Activated T-helper 2 cell treated with anti-CD3 and anti-CD28 coated beads, Interferon-gamma antibody, Interleukin-2, Interleukin-4, amounts not matched to agents 10 μg/mL and 5 μg/mL and 100 μg/mL, durations not matched to agents 14 hours and 24 hours and 36 hours (primary cell): Measurements from ENCODE around the gene ADGRL3. TPM values are rescaled to one million over a fixed set of nuclear protein-coding genes. Genes with fewer than 3 reads are reported as not detected.

ENCODE experiments used
- DNase-seq: peaks from one replicate; pipeline ENCODE4 v3.0.0; 2021; ENCODE audit warnings: low spot score
- H3K27ac Mint-ChIP-seq: one replicate; pipeline ENCODE4 v1.8.0; 2021; ENCODE audit warnings: mixed read lengths
- H3K27me3 Mint-ChIP-seq: one replicate; pipeline ENCODE4 v1.8.0; 2021; ENCODE audit warnings: low read depth, mixed read lengths
- H3K36me3 Mint-ChIP-seq: one replicate; pipeline ENCODE4 v1.8.0; 2021; ENCODE audit warnings: low read depth, mixed read lengths
- H3K4me1 Mint-ChIP-seq: one replicate; pipeline ENCODE4 v1.8.0; 2021; ENCODE audit warnings: low read depth, mixed read lengths
- H3K4me3 Mint-ChIP-seq: one replicate; pipeline ENCODE4 v1.8.0; 2021; ENCODE audit warnings: low read depth, mild to moderate bottlenecking, moderate library complexity, mixed read lengths
- H3K9me3 Mint-ChIP-seq: one replicate; pipeline ENCODE4 v1.8.0; 2021; ENCODE audit warnings: mixed read lengths
- intact Hi-C: fragments of 100-400 bp; cut with micrococcal nuclease; formaldehyde crosslinking; loops from one replicate; pipeline ENCODE4 v1.15.1; 2023
- total RNA-seq: library from RNA; stranded (reverse); gene quantifications from 2 replicates; pipeline ENCODE4 v1.2.3, GENCODE V29; 2022

Gene ADGRL3
- total RNA-seq, 1 donor from 2014 or later = not detected

DNA sequence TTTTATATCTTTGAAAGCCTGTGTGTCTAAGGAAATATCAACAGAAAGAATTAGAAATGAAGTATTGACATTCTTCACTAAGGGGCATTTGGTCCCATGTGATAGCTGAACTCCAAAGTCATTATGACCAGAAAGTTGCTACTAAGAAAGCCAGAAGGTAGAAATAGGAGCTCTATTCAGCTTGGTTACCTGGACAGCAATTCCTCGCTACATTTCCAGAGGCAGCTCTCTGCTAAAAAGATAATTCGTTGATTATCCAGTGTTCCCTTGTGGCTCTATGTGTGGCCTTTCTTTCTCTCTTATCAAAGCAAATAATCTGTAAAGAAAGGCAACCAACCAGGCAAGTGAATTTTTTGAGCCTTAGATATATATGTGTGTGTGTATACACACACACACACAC is 341.3 kb downstream of the ADGRL3 start:
- H3K27me3 Mint-ChIP-seq = no peaks in the 10 kb centered on the region
- no peaks in the 10 kb centered on the region for H3K4me1 Mint-ChIP-seq
- no peak overlapping the region for H3K27ac Mint-ChIP-seq
- H3K9me3 Mint-ChIP-seq = peaks cover 41% of the 10 kb centered on the region
- H3K4me3 Mint-ChIP-seq = no peak overlapping the region
- H3K36me3 Mint-ChIP-seq = no peaks in the 10 kb centered on the region
- intact Hi-C loops = no loop called here
- no peak for DNase-seq

DNA sequence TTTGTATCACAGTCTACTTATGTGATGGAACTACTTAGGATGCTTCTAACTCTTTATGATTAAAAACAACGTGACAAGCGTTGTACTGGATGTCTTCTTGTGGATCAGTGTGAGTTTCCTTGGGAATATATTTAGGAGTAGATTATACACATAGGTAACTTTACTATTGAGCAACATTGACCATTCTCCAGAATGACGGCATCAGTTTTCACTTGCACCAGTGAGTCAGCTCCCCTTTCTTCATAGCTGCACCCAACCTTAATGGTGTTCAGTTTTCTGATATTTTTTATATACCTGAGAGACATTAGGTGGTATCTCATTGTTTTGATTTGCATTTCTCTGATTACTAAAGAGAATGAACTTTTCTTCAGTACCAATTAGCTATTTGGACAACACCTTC is 343.9 kb downstream of the ADGRL3 start:
- Mint-ChIP-seq H3K27me3 (no peaks in the 10 kb centered on the region), H3K4me3 (no peak overlapping the region), H3K36me3 (no peaks in the 10 kb centered on the region), H3K27ac (no peak overlapping the region), H3K9me3 (peaks cover 37% of the 10 kb centered on the region), H3K4me1 (no peaks in the 10 kb centered on the region)
- intact Hi-C loops = no loop called here
- no peak for DNase-seq

DNA sequence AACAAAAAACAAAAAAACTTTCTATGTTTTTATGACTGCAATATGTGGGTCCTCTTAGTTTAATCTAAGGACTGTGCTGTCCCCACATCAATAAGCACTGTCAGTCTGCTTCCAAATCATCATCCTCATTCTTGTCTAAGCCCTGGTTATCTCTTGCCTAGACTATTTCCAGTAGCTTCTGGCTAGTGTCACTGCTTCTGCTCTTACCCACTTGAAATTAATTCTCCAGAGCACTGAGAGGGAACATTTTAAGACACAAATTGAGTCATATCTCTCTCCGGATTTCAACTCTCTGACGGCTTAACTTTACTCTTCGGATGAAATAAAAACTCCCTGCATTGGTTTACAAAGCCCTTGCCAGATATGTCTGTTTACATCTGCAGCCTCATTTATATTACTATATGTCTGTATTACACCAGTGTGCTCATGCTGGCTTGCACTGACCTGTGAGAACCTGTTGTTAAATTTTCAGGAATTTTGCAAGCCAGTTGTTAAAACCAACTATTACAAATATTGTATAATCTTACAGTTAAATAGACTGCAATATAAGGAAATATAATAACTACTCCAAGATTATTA is 345.9 kb downstream of the ADGRL3 start:
- Mint-ChIP-seq H3K4me1 (no peaks in the 10 kb centered on the region), H3K27me3 (no peaks in the 10 kb centered on the region), H3K27ac (no peak overlapping the region), H3K4me3 (no peak overlapping the region), H3K36me3 (no peaks in the 10 kb centered on the region), H3K9me3 (peaks cover 29% of the 10 kb centered on the region)
- no peak for DNase-seq
- intact Hi-C loops = no loop called here

DNA sequence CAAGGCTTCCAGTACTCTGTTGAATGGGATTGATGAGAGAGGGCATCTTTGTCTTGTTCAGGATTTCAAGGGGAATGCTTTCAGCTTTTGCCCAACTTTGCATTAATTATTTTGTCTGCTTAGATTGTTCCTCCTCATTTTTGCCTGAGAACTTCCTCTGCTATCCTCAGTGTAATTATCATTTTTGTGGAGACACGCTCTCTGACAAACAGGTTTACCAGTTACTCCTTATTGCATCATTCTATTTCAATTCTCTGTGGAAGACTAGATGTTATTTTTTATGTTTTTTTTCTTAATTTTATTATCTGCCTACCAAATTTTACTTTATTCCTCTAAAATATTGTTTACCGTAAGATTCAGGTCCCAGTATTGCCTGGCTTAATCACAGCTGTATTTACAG is 349.2 kb downstream of the ADGRL3 start:
- Mint-ChIP-seq H3K36me3 (no peaks in the 10 kb centered on the region), H3K27me3 (no peaks in the 10 kb centered on the region), H3K4me3 (no peak overlapping the region), H3K4me1 (no peaks in the 10 kb centered on the region), H3K9me3 (peaks cover 27% of the 10 kb centered on the region), H3K27ac (no peak overlapping the region)
- DNase-seq = no peak
- intact Hi-C loops = no loop called here

DNA sequence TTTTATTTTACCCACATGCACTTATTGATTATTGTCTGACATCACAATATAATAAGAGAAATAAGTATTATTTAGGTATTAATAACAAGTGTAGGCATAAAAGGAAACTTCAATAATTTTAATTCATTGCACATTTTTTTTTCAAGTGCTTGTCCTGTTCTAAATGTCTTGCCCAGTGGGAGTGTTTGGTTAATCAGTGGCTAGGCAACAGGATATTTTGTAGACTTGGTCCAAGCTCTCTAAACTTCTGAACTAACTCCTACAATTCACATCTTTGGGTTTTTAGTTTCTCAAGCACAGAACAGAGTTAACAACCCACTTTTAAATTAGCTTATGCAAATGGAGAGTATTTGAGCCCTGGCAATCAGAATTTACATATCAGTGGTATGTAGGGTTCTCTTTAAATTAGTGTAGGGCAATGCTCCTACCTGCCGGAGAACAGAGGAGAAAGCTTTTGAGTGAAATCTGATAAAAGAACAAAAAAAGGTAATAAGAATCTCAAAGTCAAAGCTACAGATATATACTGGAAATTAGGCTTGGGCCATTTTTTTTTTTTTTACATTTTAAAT is 353.5 kb downstream of the ADGRL3 start:
- no peak for DNase-seq
- Mint-ChIP-seq H3K27me3 (no peaks in the 10 kb centered on the region), H3K4me1 (no peaks in the 10 kb centered on the region), H3K9me3 (peaks cover 17% of the 10 kb centered on the region), H3K27ac (no peak overlapping the region), H3K4me3 (no peak overlapping the region), H3K36me3 (no peaks in the 10 kb centered on the region)
- intact Hi-C loops = no loop called here

DNA sequence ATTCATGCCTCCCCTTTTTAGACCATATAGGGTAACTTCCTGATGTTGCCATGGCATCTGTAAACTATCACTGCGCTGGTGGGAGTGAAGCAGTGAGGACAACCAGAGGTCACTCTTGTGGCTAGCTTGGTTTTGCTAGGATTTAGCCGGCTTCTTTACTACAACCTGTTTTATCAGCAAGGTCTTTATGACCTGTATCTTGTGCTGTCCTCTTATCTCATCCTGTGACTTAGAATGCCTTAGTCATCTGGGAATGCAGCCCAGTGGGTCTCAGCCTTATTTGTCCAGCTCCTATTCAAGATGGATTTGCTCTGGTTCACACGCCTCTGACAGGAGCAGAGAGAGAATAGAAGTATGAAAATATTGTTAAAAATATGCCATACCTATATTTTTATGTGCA is 355.7 kb downstream of the ADGRL3 start:
- H3K9me3 Mint-ChIP-seq = peaks cover 16% of the 10 kb centered on the region
- no peak for DNase-seq
- H3K27ac Mint-ChIP-seq = no peak overlapping the region
- intact Hi-C loops = no loop called here
- no peaks in the 10 kb centered on the region for H3K27me3 Mint-ChIP-seq
- no peaks in the 10 kb centered on the region for H3K36me3 Mint-ChIP-seq
- H3K4me1 Mint-ChIP-seq = no peaks in the 10 kb centered on the region
- H3K4me3 Mint-ChIP-seq = no peak overlapping the region

DNA sequence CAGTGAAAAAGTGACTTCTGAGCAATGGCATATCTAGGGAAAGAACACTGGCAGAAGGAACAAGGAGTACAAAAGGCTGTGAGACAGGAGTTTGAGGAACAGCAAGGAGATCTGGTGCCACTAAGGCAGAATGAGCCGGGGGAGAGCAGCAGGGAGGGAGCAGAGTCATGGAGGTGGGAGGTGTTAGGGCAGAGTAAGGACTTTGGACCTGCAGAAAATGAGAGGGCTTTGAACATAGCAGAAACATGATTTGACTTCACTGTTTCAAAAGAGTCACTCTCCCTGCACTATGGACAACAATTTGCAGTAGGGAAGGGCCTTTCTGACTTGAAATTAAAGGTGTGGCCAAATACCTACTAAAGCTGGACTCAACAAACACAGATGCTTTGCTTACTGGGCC is 356.2 kb downstream of the ADGRL3 start:
- no peak for DNase-seq
- H3K4me3 Mint-ChIP-seq = no peak overlapping the region
- H3K4me1 Mint-ChIP-seq = no peaks in the 10 kb centered on the region
- H3K27ac Mint-ChIP-seq = no peak overlapping the region
- H3K9me3 Mint-ChIP-seq = peaks cover 16% of the 10 kb centered on the region
- intact Hi-C loops = no loop called here
- H3K36me3 Mint-ChIP-seq = no peaks in the 10 kb centered on the region
- no peaks in the 10 kb centered on the region for H3K27me3 Mint-ChIP-seq

DNA sequence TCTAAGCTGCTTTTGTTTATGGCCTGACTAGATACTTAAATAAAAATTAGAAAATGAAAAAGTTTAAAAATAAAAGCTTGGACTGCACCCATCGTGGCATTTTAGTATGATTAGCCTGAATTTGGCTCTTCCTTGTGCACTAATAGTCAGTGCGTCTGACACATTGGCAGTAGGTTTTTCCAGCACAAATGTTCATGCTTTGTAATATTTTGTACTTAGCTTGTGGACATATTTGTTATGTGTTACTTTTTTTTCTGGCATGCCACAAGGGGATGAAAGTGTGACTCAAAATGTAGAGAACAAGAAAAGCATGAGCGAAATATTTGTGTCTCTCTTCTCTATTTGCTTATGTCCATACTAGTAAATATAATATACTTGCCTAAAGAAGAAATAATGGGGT is 359.3 kb downstream of the ADGRL3 start:
- no peaks in the 10 kb centered on the region for H3K36me3 Mint-ChIP-seq
- H3K27ac Mint-ChIP-seq = no peak overlapping the region
- no peak overlapping the region for H3K4me3 Mint-ChIP-seq
- no peak for DNase-seq
- no peaks in the 10 kb centered on the region for H3K4me1 Mint-ChIP-seq
- no peaks in the 10 kb centered on the region for H3K27me3 Mint-ChIP-seq
- intact Hi-C loops = no loop called here
- H3K9me3 Mint-ChIP-seq = peaks cover 17% of the 10 kb centered on the region

DNA sequence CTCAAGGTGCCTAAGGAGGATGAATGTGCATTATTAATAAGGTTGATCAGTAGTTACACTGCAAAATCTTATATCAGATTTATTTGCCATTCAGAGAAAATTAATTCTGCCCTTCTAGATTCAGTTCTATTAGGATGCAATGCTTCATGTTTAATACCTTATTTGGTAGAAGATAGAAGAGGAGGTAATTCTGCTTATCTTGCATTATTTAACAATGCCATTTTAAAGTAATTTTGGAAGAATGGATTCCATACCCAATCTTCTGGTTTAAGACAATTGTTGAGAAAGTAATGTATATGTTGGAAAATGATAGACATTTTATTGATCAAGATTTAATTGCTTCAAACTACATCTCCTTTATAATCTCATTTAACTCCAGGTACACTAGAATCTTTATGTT is 360.9 kb downstream of the ADGRL3 start:
- Mint-ChIP-seq H3K27ac (no peak overlapping the region), H3K36me3 (no peaks in the 10 kb centered on the region), H3K27me3 (no peaks in the 10 kb centered on the region), H3K9me3 (peaks cover 18% of the 10 kb centered on the region), H3K4me1 (no peaks in the 10 kb centered on the region), H3K4me3 (no peak overlapping the region)
- intact Hi-C loops = no loop called here
- DNase-seq = no peak

DNA sequence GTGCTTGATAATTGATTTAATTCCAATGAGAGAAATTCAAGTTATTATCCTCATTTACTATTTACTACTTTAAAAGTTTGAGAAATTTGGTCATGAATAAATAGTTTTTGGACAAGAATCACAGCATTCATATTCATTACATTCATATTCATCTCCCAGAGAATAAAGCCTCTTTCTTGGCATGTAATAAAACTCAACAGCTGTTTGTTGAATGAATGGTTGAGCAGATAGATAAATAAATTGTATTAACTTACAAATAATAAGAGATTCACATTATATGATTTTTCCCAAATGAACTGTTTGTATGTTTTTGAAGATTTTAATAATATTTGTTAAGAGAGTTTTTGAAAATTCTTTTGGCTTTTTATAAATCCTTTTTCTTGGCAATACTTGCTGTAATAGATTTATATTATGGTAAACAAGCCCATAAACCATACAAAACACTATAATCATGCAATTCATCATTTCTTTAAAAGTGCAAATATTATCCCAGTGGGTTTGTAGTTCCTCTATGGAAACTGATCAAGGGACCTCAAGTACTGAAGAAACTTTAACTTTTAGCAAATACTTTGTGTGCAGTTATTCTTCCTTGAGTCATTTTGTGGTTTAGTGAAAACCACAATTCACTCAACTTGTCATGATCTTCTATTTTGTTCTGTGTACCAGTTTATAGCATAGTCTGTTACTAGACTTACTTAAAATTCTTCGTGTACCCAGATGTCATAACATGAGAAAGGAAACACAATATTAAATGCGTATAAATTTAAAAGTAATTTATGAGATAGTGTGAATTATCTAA is 371.8 kb downstream of the ADGRL3 start:
- Mint-ChIP-seq H3K4me3 (no peak overlapping the region), H3K9me3 (peaks cover 25% of the 10 kb centered on the region), H3K27me3 (no peaks in the 10 kb centered on the region), H3K4me1 (no peaks in the 10 kb centered on the region), H3K36me3 (no peaks in the 10 kb centered on the region), H3K27ac (no peak overlapping the region)
- DNase-seq = no peak
- intact Hi-C loops = no loop called here

DNA sequence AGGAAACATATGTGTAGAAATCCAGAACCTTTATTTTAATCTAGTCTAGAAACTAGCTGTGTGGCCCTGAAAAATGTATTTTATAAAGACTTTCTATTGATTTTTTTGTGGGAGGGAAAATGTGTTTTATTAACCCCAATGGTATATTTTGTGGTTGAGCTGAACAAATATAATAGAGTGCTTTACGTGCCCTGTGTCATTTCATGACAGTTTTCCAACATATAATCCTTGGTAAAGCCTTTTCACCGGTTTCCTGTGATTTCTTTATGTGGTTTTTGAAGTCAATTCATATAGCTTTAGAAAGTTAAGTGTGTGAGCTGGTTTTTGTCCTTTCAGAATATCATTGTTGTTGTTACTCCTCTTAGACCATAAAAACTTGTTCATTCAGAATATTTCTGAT is 375.7 kb downstream of the ADGRL3 start:
- H3K27ac Mint-ChIP-seq = no peak overlapping the region
- H3K4me3 Mint-ChIP-seq = no peak overlapping the region
- peaks cover 25% of the 10 kb centered on the region for H3K9me3 Mint-ChIP-seq
- no peaks in the 10 kb centered on the region for H3K36me3 Mint-ChIP-seq
- no peak for DNase-seq
- intact Hi-C loops = no loop called here
- no peaks in the 10 kb centered on the region for H3K27me3 Mint-ChIP-seq
- no peaks in the 10 kb centered on the region for H3K4me1 Mint-ChIP-seq

DNA sequence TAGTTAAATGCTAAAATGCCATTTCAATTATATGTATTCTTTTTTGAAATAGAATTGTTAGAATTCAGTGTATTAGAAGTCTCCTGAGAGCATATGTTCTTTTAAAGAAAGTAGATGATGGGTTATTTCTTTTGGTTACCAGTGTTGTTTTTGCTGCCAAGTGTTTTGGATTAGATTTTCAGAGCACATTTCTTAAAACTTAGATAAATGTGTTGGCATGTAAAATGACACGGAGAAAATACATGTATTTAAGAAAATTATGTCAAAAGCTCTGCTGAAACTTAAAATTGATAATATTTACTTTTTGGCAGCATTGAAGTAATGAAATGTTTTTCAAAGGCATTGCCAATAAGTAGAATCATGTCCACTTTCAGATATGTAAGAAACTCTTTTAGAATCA is 379.7 kb downstream of the ADGRL3 start:
- Mint-ChIP-seq H3K4me3 (no peak overlapping the region), H3K9me3 (peaks cover 45% of the 10 kb centered on the region), H3K27ac (no peak overlapping the region), H3K27me3 (no peaks in the 10 kb centered on the region), H3K4me1 (no peaks in the 10 kb centered on the region), H3K36me3 (no peaks in the 10 kb centered on the region)
- no peak for DNase-seq
- intact Hi-C loops = no loop called here

DNA sequence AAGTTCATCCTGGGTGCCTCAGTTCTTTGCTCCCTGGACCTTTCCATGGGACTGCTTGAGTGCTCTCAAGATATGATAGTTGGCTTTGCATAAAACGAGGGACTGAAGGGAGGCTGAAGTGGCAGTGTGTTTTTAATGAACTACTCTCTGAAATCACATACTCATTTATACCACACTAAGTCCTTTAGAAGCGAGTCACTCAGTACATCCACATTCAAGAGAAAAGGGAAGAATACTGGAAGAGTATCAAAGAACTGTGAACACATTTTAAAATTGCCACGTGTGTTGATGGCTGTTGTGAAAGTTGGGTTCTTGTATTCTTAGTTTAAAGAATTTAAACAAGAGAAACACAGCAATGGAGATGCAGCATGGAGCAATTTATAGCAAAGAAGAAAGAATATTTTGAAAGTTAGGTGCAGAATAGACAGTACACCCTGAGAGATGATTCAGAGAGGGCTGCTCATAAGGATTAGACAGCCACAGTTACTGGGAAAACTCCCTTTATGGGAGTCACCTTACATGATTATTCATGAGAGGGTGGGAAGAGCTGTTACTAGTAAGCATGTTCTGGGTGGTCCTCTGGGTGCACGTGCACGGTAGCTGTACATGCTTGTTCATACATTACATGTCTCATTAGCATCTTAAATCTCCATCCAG is 380.7 kb downstream of the ADGRL3 start:
- H3K9me3 Mint-ChIP-seq = peaks cover 45% of the 10 kb centered on the region
- no peak overlapping the region for H3K27ac Mint-ChIP-seq
- no peak for DNase-seq
- no peaks in the 10 kb centered on the region for H3K4me1 Mint-ChIP-seq
- no peaks in the 10 kb centered on the region for H3K27me3 Mint-ChIP-seq
- no peaks in the 10 kb centered on the region for H3K36me3 Mint-ChIP-seq
- intact Hi-C loops = no loop called here
- no peak overlapping the region for H3K4me3 Mint-ChIP-seq
